Activated naive CD4-positive, alpha-beta T cell treated with anti-CD3 and anti-CD28 coated beads, Interleukin-2, amount 50 U/mL, for 24 hours (primary cell): ENCODE measurements around the gene VEGFD.
"Not testable (repeated sequence)": the region's sequence is repeated elsewhere in the genome, so short reads cannot be mapped to it uniquely, and the experiment has no call there.

Source experiments
- H3K27ac Mint-ChIP-seq: one replicate; pipeline ENCODE4 v1.8.0; 2021; ENCODE audit warnings: mild to moderate bottlenecking, mixed read lengths
- H3K27me3 Mint-ChIP-seq: one replicate; pipeline ENCODE4 v1.8.0; 2021; ENCODE audit warnings: mixed read lengths
- H3K36me3 Mint-ChIP-seq: one replicate; pipeline ENCODE4 v1.8.0; 2021; ENCODE audit warnings: mixed read lengths
- H3K4me1 Mint-ChIP-seq: one replicate; pipeline ENCODE4 v1.8.0; 2021; ENCODE audit warnings: mixed read lengths
- H3K4me3 Mint-ChIP-seq: one replicate; pipeline ENCODE4 v1.8.0; 2021; ENCODE audit warnings: mild to moderate bottlenecking, mixed read lengths
- H3K9me3 Mint-ChIP-seq: one replicate; pipeline ENCODE4 v1.8.0; 2021; ENCODE audit warnings: mixed read lengths

The VEGFD gene

GRCh38 chrX:15334561-15334960 lies 49.7 kb downstream of the VEGFD start:
- H3K27me3 Mint-ChIP-seq: peaks cover 4% of the 10 kb centered on the region
- H3K9me3 Mint-ChIP-seq: no peaks in the 10 kb centered on the region
- peaks cover 16% of the 10 kb centered on the region for H3K4me1 Mint-ChIP-seq
- peak overlapping the region; percentile 46 for H3K27ac Mint-ChIP-seq
- H3K4me3 Mint-ChIP-seq: peak overlapping the region; percentile 93
- H3K36me3 Mint-ChIP-seq: no peaks in the 10 kb centered on the region

DNA sequence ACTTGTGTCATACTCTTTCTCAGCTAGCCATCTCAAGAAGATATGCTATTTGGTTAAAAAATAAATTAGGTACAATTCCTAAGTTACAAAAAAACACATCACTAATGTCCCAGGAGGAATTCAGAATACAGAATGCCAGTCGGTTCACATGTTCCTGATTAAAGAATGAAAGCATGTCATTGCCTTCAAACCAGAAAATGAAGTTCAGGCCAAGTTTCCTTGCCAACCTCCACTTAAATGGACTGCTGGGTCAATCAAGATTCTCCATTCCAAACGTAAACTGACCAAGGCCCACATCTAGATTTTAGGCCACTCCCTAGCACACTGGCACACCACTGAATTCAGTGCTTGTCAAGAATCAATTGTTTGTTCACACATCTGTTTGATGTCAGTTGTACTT lies 55.4 kb downstream of the VEGFD start:
- no peak overlapping the region for H3K4me3 Mint-ChIP-seq
- no peaks in the 10 kb centered on the region for H3K9me3 Mint-ChIP-seq
- H3K27me3 Mint-ChIP-seq: no peaks in the 10 kb centered on the region
- peaks cover 3% of the 10 kb centered on the region for H3K36me3 Mint-ChIP-seq
- no peak overlapping the region for H3K27ac Mint-ChIP-seq
- peaks cover 14% of the 10 kb centered on the region for H3K4me1 Mint-ChIP-seq

GRCh38 chrX:15328131-15328530 lies 56.1 kb downstream of the VEGFD start:
- Mint-ChIP-seq H3K36me3 (peaks cover 3% of the 10 kb centered on the region), H3K9me3 (no peaks in the 10 kb centered on the region), H3K4me3 (no peak overlapping the region), H3K27ac (no peak overlapping the region), H3K4me1 (peaks cover 14% of the 10 kb centered on the region), H3K27me3 (no peaks in the 10 kb centered on the region)

DNA sequence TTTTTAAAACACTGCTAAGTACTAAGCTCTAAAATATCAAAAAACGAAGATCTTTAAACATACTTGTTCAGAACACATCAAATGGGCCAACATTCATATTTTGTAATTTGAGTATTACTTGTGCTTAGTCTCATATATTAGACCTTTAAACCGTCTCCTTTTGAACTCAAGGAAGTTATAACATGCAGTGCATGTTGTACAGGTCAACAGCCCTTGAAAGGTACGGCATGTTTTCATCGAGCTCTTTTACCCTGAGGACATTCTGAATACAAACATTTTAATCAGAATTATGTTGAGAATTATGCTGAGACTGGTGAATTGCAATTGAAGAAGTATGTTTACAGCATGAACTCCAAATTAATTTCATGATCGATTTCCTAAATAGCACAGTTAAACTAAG lies 61.7 kb downstream of the VEGFD start:
- Mint-ChIP-seq H3K4me3 (no peak overlapping the region), H3K9me3 (no peaks in the 10 kb centered on the region), H3K36me3 (peaks cover 4% of the 10 kb centered on the region), H3K27ac (no peak overlapping the region), H3K27me3 (no peaks in the 10 kb centered on the region), H3K4me1 (peaks cover under 1% of the 10 kb centered on the region)

- H3K4me1 Mint-ChIP-seq: no peaks in the 10 kb centered on the region
These were observed 62.1 kb downstream of the VEGFD start for GRCh38 chrX:15322072-15322471.

DNA sequence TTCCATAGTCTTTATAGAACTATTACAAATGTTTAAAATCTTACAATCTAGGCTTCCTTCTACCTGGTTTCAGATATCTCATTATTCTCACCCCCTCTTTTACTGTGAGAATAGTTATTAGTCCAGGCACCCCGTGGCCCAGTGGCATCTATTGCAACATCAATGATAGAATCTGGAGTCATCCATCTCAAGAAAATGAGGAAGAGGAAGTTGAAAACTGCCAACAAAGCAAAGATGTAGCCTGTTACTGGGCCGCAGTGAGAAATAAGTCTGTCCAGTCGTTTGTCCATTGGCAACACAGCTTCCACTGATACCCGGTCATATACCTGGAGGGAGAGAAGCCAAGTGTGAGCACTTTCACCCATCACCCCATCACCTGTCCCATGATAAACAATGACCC lies 62.8 kb downstream of the VEGFD start:
- Mint-ChIP-seq H3K27me3 (no peaks in the 10 kb centered on the region), H3K36me3 (peaks cover 4% of the 10 kb centered on the region), H3K9me3 (no peaks in the 10 kb centered on the region), H3K4me1 (no peaks in the 10 kb centered on the region), H3K4me3 (no peak overlapping the region), H3K27ac (no peak overlapping the region)

More at GRCh38 chrX:15322072-15322471, 62.1 kb downstream of the VEGFD start:
- H3K9me3 Mint-ChIP-seq: no peaks in the 10 kb centered on the region
- peaks cover 4% of the 10 kb centered on the region for H3K36me3 Mint-ChIP-seq
- H3K4me3 Mint-ChIP-seq: no peak overlapping the region
- no peak overlapping the region for H3K27ac Mint-ChIP-seq
- no peaks in the 10 kb centered on the region for H3K27me3 Mint-ChIP-seq

DNA sequence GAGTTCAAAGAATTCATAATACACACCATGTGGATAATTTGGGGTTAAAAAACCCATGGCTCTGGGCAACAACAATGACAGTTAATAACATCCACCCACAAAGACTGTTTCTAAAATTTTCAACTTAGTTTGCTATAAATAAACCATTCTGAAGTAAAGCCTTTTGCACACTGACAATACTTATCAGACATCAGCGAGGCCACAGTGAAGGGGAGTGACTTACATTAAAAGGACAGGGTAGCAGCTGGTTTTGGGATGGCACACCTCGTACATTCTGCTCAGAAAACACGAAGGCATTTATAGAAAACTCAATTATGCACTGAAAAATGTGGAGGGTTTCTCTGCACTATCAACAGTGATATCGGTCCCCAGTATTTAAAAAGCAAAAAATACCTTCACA lies 63.9 kb downstream of the VEGFD start:
- H3K4me3 Mint-ChIP-seq: no peak overlapping the region

DNA sequence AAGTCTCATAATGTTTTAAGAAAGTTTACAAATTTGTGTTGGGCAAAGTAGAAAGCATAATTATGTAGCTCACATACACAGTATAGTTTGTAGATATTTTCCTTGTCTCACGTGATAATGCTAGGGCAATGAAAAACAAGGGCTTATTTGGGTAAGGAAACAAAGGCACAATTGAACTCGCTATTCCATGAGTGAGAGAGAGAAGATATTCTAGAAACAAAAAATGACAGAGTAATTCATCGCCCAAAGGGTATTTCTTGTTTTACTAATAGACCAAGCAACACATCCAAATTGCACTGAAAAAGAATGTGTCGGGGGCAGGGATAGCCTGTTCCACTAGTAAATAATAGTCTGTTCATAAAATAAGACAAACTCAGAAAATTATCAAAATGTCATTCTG lies 65.1 kb downstream of the VEGFD start:
- Mint-ChIP-seq H3K9me3 (no peaks in the 10 kb centered on the region), H3K4me3 (no peak overlapping the region), H3K36me3 (peaks cover 3% of the 10 kb centered on the region), H3K27ac (no peak overlapping the region), H3K27me3 (no peaks in the 10 kb centered on the region), H3K4me1 (no peaks in the 10 kb centered on the region)

More for the DNA sequence above, 63.9 kb downstream of the VEGFD start:
- no peaks in the 10 kb centered on the region for H3K4me1 Mint-ChIP-seq
- H3K27ac Mint-ChIP-seq: no peak overlapping the region
- peaks cover 4% of the 10 kb centered on the region for H3K36me3 Mint-ChIP-seq
- H3K27me3 Mint-ChIP-seq: no peaks in the 10 kb centered on the region
- H3K9me3 Mint-ChIP-seq: no peaks in the 10 kb centered on the region

- H3K9me3 Mint-ChIP-seq: no peaks in the 10 kb centered on the region
- no peak within 1 kb of the TSS for H3K27ac Mint-ChIP-seq
- no peaks in the 10 kb centered on the region for H3K27me3 Mint-ChIP-seq
- H3K4me3 Mint-ChIP-seq: no peak within 1 kb of the TSS
- H3K4me1 Mint-ChIP-seq: no peaks in the 10 kb centered on the region
- H3K36me3 Mint-ChIP-seq: peaks cover 3% of the 10 kb centered on the region
These were observed 68.7 kb downstream of the VEGFD start, which contains the start of gene ASB11 for GRCh38 chrX:15315509-15315908. Gene ASB11 (minus strand): TSS chrX:15315640. CDS start chrX:15315605, 35 bp downstream.

- H3K27ac Mint-ChIP-seq: no peak overlapping the region
- H3K4me3 Mint-ChIP-seq: no peak overlapping the region
- H3K9me3 Mint-ChIP-seq: no peaks in the 10 kb centered on the region
- H3K27me3 Mint-ChIP-seq: no peaks in the 10 kb centered on the region
- no peaks in the 10 kb centered on the region for H3K4me1 Mint-ChIP-seq
- H3K36me3 Mint-ChIP-seq: peaks cover 3% of the 10 kb centered on the region
These were observed 69.7 kb downstream of the VEGFD start for GRCh38 chrX:15314472-15314871.

DNA sequence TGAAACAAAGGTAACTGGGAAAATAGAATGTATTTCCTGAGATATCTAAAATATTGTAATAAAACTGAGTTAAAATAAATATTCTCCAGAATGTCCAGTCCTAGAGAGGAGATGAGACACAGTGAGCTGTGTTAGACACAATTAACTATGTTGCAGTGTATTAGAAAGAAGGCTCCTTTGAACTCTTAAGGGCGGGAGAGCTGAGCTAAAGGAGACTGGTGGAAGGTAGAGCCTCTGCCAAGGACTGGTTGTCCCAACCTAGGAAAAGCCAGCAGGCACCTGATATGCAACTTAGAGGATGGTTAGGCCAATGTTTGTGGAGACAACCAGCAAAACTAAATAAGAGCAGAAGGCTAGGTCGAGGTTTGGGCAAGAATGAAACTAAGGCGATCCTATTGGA lies 73.1 kb downstream of the VEGFD start:
- no peak overlapping the region for H3K4me3 Mint-ChIP-seq
- no peaks in the 10 kb centered on the region for H3K27me3 Mint-ChIP-seq
- no peak overlapping the region for H3K27ac Mint-ChIP-seq
- no peaks in the 10 kb centered on the region for H3K9me3 Mint-ChIP-seq
- H3K4me1 Mint-ChIP-seq: no peaks in the 10 kb centered on the region
- H3K36me3 Mint-ChIP-seq: no peaks in the 10 kb centered on the region

DNA sequence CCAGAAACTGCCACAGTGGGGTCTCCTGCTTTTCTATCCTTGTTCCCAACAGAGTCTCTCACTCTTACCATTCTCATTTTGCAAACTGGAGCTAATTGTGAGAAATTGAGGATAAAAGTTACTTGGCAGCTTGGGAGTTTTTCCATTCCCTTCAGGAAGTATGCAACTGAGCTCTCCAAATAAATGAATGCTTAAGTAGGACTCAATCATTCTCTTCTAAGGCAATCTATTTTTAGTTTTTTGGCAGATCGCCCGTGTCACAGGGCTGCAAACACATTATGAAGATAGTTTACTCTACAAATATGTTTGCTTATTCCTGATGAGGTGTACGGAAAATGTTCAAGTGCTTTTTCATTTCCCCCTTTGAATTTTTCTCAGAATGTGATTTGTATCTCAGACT lies 74.1 kb downstream of the VEGFD start:
- Mint-ChIP-seq H3K27me3 (no peaks in the 10 kb centered on the region), H3K4me3 (no peak overlapping the region), H3K9me3 (no peaks in the 10 kb centered on the region), H3K36me3 (no peaks in the 10 kb centered on the region), H3K4me1 (no peaks in the 10 kb centered on the region), H3K27ac (no peak overlapping the region)

GRCh38 chrX:15305899-15306298 lies 78.3 kb downstream of the VEGFD start:
- H3K27ac Mint-ChIP-seq, H3K4me1 Mint-ChIP-seq, H3K27me3 Mint-ChIP-seq, H3K36me3 Mint-ChIP-seq, H3K9me3 Mint-ChIP-seq, H3K4me3 Mint-ChIP-seq: not testable (repeated sequence)

- H3K27ac Mint-ChIP-seq: no peak overlapping the region
These were observed 82.3 kb downstream of the VEGFD start for GRCh38 chrX:15301924-15302323.

GRCh38 chrX:15299941-15300851 lies 84.0 kb downstream of the VEGFD start:
- H3K4me3 Mint-ChIP-seq: no peak overlapping the region
- no peaks in the 10 kb centered on the region for H3K4me1 Mint-ChIP-seq
- no peaks in the 10 kb centered on the region for H3K36me3 Mint-ChIP-seq
- no peaks in the 10 kb centered on the region for H3K9me3 Mint-ChIP-seq
- H3K27me3 Mint-ChIP-seq: no peaks in the 10 kb centered on the region
- no peak overlapping the region for H3K27ac Mint-ChIP-seq

More at GRCh38 chrX:15301924-15302323, 82.3 kb downstream of the VEGFD start:
- Mint-ChIP-seq H3K27me3 (no peaks in the 10 kb centered on the region), H3K9me3 (no peaks in the 10 kb centered on the region), H3K4me3 (no peak overlapping the region), H3K36me3 (no peaks in the 10 kb centered on the region), H3K4me1 (no peaks in the 10 kb centered on the region)

DNA sequence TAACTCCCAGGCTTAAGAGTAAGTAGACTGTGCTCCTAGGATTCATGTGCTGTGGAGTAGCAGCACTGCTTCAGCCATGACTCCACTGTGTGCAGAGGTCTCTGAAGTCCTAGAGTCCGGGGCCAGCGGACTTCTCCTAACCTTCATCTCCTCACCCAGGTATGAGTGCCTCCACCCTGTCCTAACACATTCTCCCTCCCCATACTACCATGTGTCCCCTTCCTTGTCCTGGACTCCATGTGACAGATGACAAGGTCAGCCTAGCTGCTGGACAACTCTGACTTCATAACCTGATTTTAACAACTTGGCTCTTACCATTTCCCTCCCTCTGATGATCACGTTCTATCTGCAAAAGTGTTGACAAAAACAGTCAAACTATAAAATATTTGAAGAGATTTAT lies 85.4 kb downstream of the VEGFD start:
- Mint-ChIP-seq H3K9me3 (no peaks in the 10 kb centered on the region), H3K27me3 (no peaks in the 10 kb centered on the region), H3K27ac (no peak overlapping the region), H3K36me3 (no peaks in the 10 kb centered on the region), H3K4me3 (no peak overlapping the region), H3K4me1 (no peaks in the 10 kb centered on the region)
